ENCODE data around the gene MAML3. TPM values are rescaled to one million over a fixed set of nuclear protein-coding genes. Genes with fewer than 3 reads are reported as not detected.

The MAML3 gene
- total and polyA plus RNA-seq, 2 experiments from 2014 or later: 4.1 to 11.2 TPM

GRCh38 chr4:139852612-139853269 lies 301.2 kb downstream of the MAML3 start:
- no peak for DNase-seq (ENCODE audit: low spot score)
- Histone ChIP-seq H3K4me3 (no peak overlapping the region), H2AFZ (no peak overlapping the region), H3K4me2 (no peak overlapping the region), H3K9me3 (ENCODE audit: low read depth) (no peaks in the 10 kb centered on the region), H3K4me1 (ENCODE audit: insufficient read depth) (peaks cover 21% of the 10 kb centered on the region), H3K27me3 (no peaks in the 10 kb centered on the region), H3K36me3 (replicated peaks; ENCODE audit: insufficient read depth, low read depth) (no peaks in the 10 kb centered on the region), H3K79me2 (peaks cover 2% of the 10 kb centered on the region), H4K20me1 (ENCODE audit: insufficient read depth, poor library complexity, severe bottlenecking) (no peaks in the 10 kb centered on the region), H3K27ac (no peak overlapping the region), H3K9me2 (replicated peaks; ENCODE audit: insufficient read depth) (no peaks in the 10 kb centered on the region)
- no peak for TF ChIP-seq EZH2phosphoT487 (IDR thresholded peaks at IDR 0.05; ENCODE audit: low read depth, severe bottlenecking, unreplicated experiment)
- TF ChIP-seq CTCF (IDR thresholded peaks at IDR 0.05; ENCODE audit: poor library complexity): no peak
- TF ChIP-seq EZH2 (IDR thresholded peaks at IDR 0.05; ENCODE audit: borderline replicate concordance): no peak
- 73% methylated on average over 4 of the region's 4 CpGs for WGBS (ENCODE audit: low lambda C conversion rate, missing lambda C conversion rate)

GRCh38 chr4:139851639-139852038 lies 302.3 kb downstream of the MAML3 start:
- Histone ChIP-seq H3K9me2 (replicated peaks; ENCODE audit: insufficient read depth) (no peaks in the 10 kb centered on the region), H3K4me3 (no peak overlapping the region)
- WGBS (ENCODE audit: low lambda C conversion rate, missing lambda C conversion rate): 88% methylated on average over 4 of the region's 4 CpGs

GRCh38 chr4:139851133-139851532 lies 302.9 kb downstream of the MAML3 start:
- no peaks in the 10 kb centered on the region for H3K27me3 ChIP-seq
- H3K4me2 ChIP-seq: no peak overlapping the region
- H3K36me3 ChIP-seq (replicated peaks; ENCODE audit: insufficient read depth, low read depth): no peaks in the 10 kb centered on the region
- no peaks in the 10 kb centered on the region for H3K9me2 ChIP-seq (replicated peaks; ENCODE audit: insufficient read depth)
- H3K4me1 ChIP-seq (ENCODE audit: insufficient read depth): peaks cover 10% of the 10 kb centered on the region
- no peaks in the 10 kb centered on the region for H3K79me2 ChIP-seq
- H3K9me3 ChIP-seq (ENCODE audit: low read depth): no peaks in the 10 kb centered on the region
- no peaks in the 10 kb centered on the region for H4K20me1 ChIP-seq (ENCODE audit: insufficient read depth, poor library complexity, severe bottlenecking)
- no peak for DNase-seq (ENCODE audit: low spot score)
- no peak overlapping the region for H3K4me3 ChIP-seq
- WGBS (ENCODE audit: low lambda C conversion rate, missing lambda C conversion rate): 90% methylated on average over 2 of the region's 2 CpGs
- no peak for TF ChIP-seq EZH2 (IDR thresholded peaks at IDR 0.05; ENCODE audit: borderline replicate concordance)
- no peak for TF ChIP-seq CTCF (IDR thresholded peaks at IDR 0.05; ENCODE audit: poor library complexity)
- TF ChIP-seq EZH2phosphoT487 (IDR thresholded peaks at IDR 0.05; ENCODE audit: low read depth, severe bottlenecking, unreplicated experiment): no peak
- no peak overlapping the region for H2AFZ ChIP-seq
- H3K27ac ChIP-seq: no peak overlapping the region

More at GRCh38 chr4:139851639-139852038, 302.3 kb downstream of the MAML3 start:
- Histone ChIP-seq H4K20me1 (ENCODE audit: insufficient read depth, poor library complexity, severe bottlenecking) (no peaks in the 10 kb centered on the region), H3K4me1 (ENCODE audit: insufficient read depth) (peaks cover 11% of the 10 kb centered on the region), H2AFZ (no peak overlapping the region), H3K4me2 (no peak overlapping the region), H3K27ac (no peak overlapping the region), H3K79me2 (no peaks in the 10 kb centered on the region), H3K27me3 (no peaks in the 10 kb centered on the region), H3K9me3 (ENCODE audit: low read depth) (no peaks in the 10 kb centered on the region), H3K36me3 (replicated peaks; ENCODE audit: insufficient read depth, low read depth) (no peaks in the 10 kb centered on the region)
- TF ChIP-seq EZH2phosphoT487 (IDR thresholded peaks at IDR 0.05; ENCODE audit: low read depth, severe bottlenecking, unreplicated experiment): no peak
- no peak for TF ChIP-seq EZH2 (IDR thresholded peaks at IDR 0.05; ENCODE audit: borderline replicate concordance)
- no peak for TF ChIP-seq CTCF (IDR thresholded peaks at IDR 0.05; ENCODE audit: poor library complexity)
- no peak for DNase-seq (ENCODE audit: low spot score)

All from hepatocyte (in vitro differentiated cells).